Fibroblast of peridontal ligament (primary cell): Measurements from ENCODE around the gene CNTNAP2.
A peak's percentile ranks its signal among the peaks of the same experiment; 100 is the strongest.

Source experiments
- DNase-seq: peaks from one replicate; pipeline ENCODE4 v3.0.0-alpha.2; 2010; ENCODE audit errors: extremely low read depth

CNTNAP2 gene

DNA sequence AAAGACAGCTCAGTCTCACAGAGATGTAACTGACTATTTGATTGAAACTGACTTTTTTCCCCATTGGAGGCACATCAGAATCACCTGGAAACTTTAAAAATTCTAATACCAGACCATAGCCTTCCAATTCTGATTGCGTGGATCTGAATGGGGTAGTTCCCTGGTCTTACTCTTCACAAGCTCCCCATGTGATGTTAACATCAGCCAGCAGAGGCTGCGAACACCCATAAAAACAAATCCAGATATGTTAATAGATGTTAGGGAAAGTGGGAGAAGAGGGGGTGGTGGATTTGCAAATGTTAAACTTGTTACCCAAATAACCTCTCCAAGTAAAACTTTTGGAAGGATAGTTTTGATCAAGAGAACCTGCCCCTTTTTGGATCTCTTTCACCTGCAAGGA is 1133.4 kb downstream of the CNTNAP2 start:
- DNase-seq = peak; percentile 22

DNA sequence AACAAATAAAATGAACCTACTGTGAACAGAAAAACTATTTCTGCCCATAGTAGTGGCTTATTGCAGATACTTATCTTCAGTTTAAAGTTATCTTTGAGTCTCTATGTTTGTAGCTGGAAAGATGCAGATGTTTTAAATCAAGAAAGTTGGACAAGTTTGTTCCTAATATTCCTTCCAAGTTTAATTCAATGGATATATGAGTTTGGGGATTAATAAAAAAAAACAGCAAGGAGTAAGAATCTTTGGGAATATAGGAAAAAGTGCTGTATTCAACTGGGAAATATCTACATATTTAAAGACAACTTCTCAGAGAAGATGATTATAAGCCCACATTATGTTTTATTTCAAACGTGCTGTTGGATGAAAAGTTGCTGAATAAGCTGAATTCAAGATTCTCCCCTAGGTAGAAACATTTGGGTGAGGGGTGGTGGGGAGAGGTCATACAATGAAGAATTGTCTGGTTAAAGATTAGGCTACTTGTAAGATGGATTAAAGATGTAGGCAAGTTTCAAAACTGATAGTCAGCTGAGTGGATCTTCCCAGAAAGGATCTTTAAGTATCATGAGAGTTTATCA is 1135.2 kb downstream of the CNTNAP2 start:
- DNase-seq = no peak

DNA sequence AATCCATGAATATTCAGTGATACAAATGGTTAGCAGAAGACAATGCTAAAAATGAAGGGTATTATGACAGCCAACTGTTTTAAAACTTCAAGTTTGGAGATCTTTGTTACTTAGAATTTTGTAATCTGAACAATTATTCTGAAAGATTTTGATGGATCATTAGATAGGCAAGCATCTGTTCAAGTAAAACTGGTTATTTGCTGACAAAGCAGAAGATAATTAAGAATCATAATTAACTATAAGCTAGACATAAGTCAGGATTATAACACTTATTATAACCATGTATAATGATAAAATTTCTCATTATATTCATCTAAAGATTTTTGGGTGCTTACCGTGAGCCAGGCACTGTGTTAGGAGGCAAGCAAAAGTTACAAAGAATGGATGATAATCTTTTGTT is 1145.1 kb downstream of the CNTNAP2 start:
- DNase-seq = no peak

DNA sequence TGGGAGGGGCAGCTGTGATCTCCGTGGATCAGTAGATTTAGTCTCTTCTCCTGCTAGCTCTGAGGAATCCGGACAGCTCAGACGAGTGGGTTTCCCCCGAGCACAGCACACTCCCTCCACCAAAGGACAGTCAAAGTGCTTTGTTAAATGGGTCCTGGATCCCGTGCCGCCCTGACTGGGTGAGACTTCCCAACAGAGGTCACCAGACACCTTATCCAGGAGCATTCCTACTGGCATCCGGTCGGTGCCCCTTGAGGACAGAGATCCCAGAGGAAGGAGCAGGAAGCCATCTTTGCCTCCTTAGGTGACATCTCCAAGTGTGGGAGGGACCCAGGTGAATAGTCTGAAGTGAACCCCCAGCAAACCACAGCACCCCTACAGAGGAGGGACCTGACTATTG is 1148.9 kb downstream of the CNTNAP2 start:
- no peak for DNase-seq

DNA sequence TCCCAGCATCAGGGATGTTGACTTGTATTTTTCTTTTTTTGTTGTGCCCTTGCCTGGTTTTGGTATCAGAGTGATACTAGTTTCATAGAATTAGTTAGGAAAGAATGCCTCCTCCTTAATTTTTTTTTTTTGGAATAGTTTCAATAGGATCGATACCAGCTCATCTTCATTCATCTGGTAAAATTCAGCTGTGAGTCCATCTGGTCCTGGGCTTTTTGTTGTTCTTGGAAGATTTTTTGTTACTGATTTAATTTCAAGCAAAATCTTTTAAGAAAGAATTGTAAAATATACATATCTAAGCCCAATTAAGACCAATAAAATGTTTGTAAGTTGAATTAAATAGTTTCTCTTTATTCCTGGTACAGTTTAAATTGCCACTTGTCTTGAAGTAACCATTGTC is 1159.5 kb downstream of the CNTNAP2 start:
- DNase-seq = no peak

DNA sequence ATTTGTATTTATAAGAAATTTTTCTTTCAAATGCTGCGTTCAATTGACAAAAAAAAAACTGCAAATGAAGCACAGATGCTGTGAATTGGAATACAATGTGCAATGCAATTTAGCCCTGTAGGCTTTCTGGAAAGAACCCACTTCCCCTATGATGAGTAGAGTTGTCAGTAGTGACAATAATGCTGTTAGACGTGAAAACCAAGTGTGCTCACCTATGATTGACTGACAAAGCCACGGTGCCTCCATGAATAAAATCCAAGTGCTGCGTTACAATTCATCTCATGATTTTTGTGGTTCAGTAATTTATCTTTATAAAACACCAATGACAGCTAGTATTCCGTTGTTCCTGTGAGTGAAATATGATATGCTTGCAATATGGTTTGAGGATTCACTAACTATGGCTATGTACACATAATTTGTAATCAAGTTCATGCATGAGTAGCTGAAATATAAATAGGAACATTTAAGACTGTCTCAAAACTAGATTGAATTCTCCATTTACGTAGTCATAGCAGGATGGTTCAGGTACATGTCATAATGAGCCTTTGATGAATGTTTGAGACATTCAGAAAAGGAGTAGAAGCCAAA is 1160.3 kb downstream of the CNTNAP2 start:
- DNase-seq = peak; percentile 45

DNA sequence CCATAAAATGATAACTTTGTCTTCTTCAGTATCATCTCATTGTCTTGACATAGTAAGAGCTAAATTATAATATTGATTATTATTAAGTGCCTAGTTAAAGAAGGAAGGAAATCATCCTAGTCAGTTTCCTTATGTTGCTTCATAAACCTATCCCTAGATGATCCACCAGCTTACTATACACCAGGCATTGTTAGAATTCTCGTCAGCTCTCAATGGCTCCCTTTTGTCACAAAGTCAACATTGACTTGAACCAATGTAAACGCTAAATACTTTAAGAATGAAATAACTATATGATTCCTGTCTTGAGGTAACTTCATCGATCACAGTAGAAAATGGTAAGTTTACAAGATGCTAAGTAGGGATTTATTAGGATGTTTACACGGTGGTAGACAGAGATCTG is 1162.9 kb downstream of the CNTNAP2 start:
- no peak for DNase-seq

DNA sequence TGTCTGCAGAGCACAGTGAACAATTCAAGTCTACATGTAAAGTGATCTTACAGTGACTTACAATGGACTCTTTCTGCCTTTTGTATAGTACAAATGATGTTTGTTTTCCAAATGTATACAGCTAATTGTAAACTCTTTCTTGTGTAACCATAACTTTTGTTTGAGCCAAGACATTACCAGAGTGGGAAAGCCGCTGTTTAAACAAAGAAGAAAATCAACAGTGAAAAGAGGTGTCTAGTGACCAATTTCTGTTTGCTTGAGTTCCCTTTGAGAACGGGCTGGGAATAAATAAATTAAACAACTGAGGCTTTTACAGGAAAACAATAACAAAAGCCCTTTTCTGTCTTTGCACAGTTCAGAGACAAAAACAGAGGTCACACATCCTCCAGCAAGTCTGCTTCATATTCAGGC is 1163.4 kb downstream of the CNTNAP2 start:
- DNase-seq = peak; percentile 4

DNA sequence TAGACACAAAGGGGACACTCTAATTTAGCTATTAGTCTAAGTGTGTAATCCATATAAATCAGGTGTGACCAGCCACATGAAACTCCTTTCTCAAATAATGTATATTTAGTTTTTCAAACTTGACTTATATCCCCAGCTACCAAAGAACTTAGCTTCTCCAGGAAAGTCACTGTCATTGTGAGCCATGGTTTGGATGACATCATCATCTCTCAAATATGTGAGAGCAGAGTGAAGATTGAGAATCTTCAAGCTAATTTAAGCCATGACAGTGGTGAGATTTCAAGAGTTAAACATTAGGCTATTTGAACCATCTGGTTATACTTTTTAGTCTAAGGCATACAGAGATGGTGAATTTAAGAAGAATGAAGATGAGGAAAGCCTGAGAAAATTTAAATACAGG is 1165.6 kb downstream of the CNTNAP2 start:
- DNase-seq = no peak

DNA sequence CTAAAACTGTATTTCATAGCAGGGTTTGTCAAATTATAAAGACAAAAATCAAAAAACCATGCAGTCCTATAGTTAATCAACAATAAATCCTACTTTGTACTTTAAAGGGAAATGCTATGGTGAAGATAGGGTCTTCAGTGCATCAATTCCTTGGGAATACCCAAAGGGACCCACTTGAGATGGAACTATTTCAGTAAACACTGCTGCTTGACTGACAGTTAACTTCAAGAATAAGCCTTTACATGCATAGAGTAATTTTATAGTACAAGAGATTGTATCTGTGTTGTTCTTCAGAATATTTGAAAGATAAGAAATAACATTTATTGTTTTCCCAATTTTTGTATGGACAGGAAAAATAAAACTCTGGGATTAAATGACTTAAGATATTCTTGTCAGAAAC is 1179.6 kb downstream of the CNTNAP2 start:
- DNase-seq = no peak

DNA sequence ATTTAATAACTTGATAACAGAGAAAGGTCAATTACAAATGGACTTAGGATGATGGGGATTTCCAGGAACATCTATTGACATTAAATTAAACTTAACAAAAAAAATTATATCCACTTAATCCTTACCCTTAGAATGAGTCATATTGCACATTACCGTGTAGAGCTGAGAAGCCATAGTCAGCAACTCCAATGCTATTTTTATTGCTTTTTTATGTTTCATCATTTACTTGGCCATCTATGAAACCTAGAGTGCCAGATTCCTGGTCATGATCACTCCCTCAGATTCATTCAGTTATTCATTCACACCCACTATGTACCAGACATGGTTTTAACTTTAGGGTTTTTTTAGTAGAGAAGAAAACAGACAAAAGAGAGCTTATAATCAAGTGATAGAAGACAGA is 1180.4 kb downstream of the CNTNAP2 start:
- peak; percentile 13 for DNase-seq

DNA sequence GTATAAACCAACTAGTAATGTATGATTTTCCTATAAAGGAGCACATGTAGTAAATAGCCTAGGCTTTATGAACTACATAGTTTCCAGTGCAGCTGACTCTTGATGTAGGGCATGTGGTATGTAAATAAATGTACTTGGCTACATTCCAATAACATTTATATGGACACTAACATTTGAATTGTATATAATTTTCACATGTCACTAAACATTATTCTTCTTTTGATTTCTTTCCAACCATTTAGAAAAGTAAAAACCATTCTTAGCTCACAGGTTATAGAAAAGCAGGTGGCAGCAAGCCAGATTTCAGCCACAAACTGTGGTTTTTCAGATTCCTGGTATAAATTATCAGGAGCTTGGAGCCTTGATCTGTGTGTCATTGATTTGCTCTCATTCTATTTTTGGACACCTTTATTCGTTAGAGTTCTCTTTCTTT is 1182.0 kb downstream of the CNTNAP2 start:
- peak; percentile 69 for DNase-seq

DNA sequence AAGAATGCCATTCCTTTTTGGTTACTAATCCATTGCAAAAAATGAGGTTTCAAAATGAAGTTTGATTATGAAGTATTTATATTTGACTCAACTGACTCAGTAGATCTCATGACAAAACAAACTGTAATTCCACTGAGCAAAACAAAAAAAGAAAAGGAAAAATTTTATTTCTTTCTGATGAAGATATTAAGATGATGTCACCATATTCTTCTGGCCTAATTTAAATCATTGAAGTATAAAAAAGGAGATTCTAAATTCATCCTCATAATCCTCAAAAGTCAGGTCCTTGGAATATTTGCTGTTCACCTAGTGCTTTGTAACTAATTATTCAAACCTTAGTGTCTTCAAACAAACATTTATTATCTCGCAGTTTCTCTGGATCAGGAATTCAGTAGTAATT is 1183.7 kb downstream of the CNTNAP2 start:
- DNase-seq = peak; percentile 8

DNA sequence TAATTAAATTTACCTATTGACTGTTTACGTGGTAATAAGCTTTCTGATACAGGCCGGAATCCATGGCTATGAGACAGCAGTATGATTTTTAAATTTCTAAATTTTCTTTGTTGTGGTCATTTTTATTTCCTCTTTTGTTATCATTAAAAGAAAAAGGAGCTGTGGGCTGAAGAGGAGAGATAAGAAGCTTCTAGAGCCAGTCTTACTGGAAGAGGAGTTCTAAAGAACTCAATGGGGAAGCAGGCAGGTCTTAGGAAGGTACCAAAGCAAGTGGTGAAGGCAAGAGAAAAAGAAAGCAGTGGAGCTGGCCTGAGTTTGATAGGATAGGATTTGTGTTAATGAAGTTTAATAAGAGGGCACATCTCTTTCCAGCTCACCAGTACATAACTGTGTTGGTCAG is 1187.8 kb downstream of the CNTNAP2 start:
- DNase-seq = no peak

DNA sequence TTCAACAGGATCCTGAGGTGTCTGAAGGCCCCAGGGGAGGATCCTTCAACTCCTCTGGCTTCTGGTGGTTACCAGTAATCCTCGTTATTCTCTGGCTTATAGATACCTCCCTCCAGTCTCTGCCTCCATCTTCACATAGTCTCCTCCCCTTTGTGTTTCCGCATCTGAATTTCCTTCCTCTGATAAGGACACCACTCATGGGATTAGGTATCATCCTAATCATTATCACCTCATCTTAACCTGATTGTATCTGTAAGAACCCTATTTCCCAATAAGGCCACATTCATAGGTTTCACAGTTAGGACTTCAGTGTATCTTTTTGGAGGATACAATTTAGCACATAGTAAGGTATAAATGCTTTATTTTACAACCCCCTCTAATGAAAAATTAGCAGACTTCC is 1189.2 kb downstream of the CNTNAP2 start:
- DNase-seq = no peak

DNA sequence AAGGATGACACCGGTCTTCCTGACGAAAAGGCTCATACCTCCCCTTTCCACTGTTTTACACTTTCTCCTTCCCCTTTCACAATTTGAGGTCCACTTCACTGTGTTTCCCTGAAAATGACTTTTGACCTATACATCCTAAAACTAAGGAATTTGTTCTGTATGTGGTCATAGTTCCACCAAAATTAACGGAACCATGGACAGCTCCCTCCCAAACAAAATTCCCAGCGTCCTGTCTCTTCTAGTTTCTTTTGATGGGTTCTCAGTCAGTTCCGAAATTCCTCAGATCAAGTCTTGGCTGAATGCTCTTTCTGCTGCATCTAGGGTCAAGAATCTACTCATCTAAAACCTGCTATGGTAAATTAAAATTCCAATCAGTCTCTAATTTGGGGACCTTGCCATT is 1191.9 kb downstream of the CNTNAP2 start:
- DNase-seq = peak; percentile 32

DNA sequence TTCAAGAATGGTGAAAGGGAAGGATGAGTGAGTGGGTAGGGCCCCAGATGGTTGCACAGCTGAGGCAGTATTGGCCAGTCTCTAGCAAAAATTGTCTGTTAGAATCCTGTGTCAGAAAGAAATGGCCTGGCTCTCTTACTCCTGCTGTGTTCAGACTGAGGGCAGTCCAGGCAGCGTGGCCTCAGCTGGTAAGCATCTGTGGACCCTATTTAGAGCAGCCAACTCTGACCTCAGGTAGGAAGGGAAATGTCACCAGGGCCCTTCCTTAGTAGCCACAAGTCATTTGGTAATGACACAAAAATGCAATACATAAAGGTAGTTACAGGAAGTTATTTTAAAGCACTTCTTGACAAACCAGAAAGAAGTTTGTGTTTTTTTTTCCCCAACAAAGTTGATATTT is 1194.7 kb downstream of the CNTNAP2 start:
- DNase-seq = no peak

DNA sequence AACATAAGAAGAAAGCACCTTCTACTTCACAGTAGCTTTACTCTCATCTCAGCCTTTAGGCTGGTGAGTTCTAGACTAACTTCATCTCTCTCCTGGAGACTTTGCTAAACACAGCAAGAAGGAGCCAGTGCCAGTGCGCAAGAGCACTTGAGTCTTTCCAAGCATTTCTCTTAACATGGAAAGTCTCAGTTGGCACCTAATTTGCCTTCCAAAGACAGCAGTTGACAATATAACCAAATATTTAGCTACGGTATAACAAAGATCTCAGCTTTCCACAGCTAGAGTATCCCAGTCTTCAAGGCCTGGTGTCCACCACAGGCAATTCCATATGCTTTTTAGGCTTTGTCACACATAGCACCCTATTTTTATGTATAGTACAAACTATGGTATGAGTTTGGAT is 1204.9 kb downstream of the CNTNAP2 start:
- no peak for DNase-seq

DNA sequence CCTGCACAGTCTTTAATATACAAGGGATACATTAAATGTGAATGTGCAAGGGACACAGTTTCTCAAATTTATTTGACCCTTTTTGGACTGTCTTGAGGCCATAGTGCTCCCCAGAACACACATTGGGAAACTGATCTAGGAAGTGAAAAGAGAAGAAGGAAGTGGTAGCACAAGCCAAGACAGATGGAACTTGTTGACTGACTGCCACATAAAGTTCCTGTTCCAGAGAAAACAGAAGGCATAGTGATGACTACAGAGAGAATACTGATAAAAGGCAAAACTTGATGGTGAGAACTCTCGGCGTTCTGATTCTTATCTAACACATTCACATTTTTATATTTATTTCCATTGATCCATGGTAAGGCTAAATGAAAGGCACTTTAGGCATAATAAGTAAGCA is 1216.4 kb downstream of the CNTNAP2 start:
- peak; percentile 8 for DNase-seq

DNA sequence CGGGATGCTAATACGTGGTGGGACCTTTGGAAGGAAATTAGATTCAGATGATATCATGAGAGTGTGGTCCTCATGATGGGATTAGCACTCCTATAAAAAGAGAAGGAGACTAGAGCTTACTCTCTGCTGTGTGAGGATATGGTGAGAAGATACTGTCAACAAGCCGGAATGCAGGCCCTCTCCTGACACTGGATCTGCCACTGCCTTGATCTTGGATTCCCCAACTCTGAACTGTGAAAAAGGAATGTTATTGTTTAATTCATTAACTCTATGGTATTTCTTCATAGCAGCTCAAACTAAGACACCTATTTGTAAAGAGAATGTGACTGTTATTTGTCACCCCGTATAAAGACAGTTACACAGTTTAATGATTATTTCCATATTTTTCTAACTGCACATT is 1246.5 kb downstream of the CNTNAP2 start:
- no peak for DNase-seq

DNA sequence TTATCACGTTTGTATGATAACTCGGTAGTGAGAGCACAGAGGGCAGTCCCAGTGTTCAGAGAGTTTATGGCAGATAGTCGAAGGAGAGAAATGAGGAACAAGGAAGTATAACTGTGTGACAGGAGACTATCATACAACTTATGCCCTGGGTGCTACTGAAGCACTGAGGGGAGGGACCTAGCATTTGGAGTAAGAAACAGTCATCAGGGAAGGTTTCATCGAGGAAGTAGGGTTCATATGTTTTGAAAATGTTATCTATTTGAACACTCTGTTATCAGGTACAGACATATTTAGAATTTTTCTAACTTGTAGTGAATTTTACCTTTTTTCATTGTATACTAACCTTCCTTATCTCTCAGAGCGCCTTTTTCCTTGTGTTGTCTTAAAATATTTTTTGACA is 1259.6 kb downstream of the CNTNAP2 start:
- DNase-seq = no peak

DNA sequence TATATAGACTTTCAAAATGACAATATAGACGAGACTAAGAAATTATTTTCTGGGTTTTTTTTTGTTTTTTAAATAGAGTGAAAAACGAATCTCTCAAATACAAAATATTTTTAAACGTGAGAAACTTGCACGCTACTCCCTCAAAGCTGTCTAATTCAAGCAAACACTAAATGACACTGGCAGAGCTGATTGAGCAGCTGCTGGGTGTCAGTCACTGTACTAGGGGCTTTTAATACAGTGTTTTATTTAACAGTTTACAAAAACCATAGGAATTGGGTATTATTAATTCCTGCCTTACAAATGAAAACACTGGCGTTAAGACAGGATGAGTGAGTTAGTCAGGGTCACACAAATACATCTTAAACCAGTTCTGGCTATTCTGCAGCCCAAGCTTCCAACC is 1264.3 kb downstream of the CNTNAP2 start:
- no peak for DNase-seq

DNA sequence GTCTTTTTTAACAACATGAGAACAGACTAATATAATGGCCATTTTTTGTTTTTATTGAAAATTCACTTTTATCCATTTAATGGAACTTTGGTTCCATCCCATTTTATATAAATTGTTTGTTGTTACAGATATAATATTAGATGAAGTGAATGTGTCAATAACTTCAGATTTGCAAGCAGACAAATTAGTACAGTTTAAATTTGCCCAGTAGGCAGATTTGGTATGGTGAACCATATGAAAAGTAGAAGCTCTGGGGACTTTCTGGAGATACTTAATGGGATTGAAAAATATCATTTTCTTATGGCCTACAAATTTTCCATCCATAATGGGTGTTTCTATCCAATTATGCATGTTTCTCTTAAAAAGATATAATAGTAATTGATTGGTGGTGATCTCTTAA is 1277.7 kb downstream of the CNTNAP2 start:
- no peak for DNase-seq

DNA sequence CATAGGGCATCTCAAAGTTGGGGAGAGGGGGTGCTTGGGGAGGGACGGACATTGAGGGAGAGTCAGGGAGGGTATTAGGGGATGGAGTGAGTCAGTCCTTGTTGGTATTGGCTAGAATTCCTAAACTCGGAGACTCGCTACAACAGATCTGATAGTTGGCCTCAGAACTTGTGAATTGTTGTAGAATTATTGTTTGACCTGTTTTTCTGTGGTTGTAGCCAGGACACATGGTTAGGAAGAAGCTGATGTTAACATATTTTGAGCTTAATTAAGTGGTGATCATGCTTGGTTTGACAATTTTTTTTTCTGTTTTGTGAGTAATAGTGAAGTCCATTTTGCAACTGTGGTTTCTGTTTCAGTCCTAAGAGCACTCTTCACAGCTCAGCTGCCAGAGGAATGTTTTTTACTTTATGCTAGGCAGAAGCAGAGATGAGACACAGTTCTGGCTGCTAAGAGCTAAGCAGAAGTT is 1283.7 kb downstream of the CNTNAP2 start:
- peak; percentile 89 for DNase-seq
